ENCODE data around the gene MYEOV.

DNA sequence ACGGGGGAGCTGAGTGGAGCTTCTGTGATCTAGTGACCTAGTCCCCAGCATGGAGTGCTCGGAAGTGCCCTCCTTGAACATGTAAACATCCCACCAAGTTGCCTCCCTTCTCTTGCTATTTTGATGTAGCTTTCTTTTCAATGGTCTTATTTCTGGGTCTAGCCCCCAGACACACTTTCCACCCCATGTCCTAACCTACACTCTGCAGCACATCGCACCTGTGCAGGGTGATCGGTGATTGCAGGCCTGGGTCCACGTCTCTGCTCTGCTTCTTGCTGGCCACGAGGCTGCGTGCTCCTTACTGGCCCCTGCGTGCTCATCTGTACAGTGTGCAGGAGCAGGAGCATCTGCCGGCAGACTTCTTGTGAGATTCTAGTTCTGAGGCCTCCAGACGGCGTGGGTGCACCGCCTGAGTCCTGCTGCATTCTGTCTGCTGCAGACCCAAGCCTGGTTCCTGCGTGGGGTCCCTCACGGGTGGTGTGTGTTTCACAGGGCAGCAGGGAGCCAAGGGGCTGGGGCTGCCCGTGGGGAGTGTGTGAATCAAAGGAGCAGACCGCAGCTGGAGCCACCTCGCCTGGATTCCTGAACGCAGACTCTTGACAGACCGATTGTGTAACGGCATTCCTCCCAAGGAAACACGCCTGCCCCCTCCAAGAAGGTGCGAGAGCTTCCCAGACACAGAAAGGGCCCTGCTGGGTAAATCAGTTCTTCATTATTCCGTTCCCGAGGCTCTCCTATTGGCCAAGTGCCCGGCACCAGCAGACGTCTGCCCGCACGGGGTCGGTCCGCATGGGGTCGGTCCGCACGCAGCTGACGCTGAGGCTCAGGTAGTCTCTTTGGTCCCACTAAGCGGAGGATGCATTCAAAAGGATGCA is 44.4 kb upstream of the MYEOV start:
- TF ChIP-seq, protein P1, sequence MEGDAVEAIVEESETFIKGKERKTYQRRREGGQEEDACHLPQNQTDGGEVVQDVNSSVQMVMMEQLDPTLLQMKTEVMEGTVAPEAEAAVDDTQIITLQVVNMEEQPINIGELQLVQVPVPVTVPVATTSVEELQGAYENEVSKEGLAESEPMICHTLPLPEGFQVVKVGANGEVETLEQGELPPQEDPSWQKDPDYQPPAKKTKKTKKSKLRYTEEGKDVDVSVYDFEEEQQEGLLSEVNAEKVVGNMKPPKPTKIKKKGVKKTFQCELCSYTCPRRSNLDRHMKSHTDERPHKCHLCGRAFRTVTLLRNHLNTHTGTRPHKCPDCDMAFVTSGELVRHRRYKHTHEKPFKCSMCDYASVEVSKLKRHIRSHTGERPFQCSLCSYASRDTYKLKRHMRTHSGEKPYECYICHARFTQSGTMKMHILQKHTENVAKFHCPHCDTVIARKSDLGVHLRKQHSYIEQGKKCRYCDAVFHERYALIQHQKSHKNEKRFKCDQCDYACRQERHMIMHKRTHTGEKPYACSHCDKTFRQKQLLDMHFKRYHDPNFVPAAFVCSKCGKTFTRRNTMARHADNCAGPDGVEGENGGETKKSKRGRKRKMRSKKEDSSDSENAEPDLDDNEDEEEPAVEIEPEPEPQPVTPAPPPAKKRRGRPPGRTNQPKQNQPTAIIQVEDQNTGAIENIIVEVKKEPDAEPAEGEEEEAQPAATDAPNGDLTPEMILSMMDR (IDR thresholded peaks at IDR 0.05; ENCODE audit: low read depth, low read length), result no peak
- no peak for TF ChIP-seq EZH2phosphoT487 (IDR thresholded peaks at IDR 0.05; ENCODE audit: low read depth)

Data from OCI-LY3 (cell line).